OCI-LY7 (cell line): ENCODE measurements around the gene ODAD3. TPM values are rescaled to one million over a fixed set of nuclear protein-coding genes. Genes with fewer than 3 reads are reported as not detected.

Source experiments
- BruUV-seq: library from RNA; stranded (reverse); fragments of 400-500 nt; replicated peaks from 2 replicates; lab custom pipeline; 2021; lab: Mats Ljungman, UMichigan
- CTCF ChIA-PET: fragments of 300-600 bp; sonication (Branson Sonifier 250); formaldehyde crosslinking; loops from one replicate; lab custom pipeline; 2022; ENCODE audit warnings: antibody characterized with exemption; ENCODE audit not compliant: unreplicated experiment; lab: Charles Lee
- POLR2A ChIA-PET: fragments of 300-600 bp; sonication (Branson Sonifier 250); formaldehyde crosslinking; loops from one replicate; lab custom pipeline; 2022; ENCODE audit warnings: antibody characterized with exemption; lab: Charles Lee
- DNase-seq: peaks from one replicate; pipeline ENCODE4 v3.0.0-alpha.2; 2015; ENCODE audit warnings: low spot score
- H2AFZ ChIP-seq: fragments of 200-600 bp; sonication (generic), shearing (Covaris generic); 2 replicates; pipeline ENCODE4 v1.6.1; 2014; ENCODE audit warnings: mild to moderate bottlenecking, antibody characterized with exemption, low read length, moderate library complexity
- H3K27ac ChIP-seq: fragments of 200-600 bp; sonication (generic); 2 replicates; pipeline ENCODE4 v1.5.1; 2014; ENCODE audit warnings: mixed run types, low read depth, mild to moderate bottlenecking, moderate library complexity, low read length, inconsistent platforms; ENCODE audit not compliant: poor library complexity, severe bottlenecking
- H3K36me3 ChIP-seq: fragments of 200-600 bp; sonication (generic); 2 replicates; pipeline ENCODE4 v1.6.1; 2014; ENCODE audit warnings: mild to moderate bottlenecking, antibody characterized with exemption, low read length, moderate library complexity, mixed read lengths; ENCODE audit not compliant: insufficient read depth
- H3K4me1 ChIP-seq: fragments of 200-600 bp; sonication (generic); 2 replicates; pipeline ENCODE4 v1.5.1; 2014; ENCODE audit warnings: mild to moderate bottlenecking, low read length; ENCODE audit not compliant: insufficient read depth, poor library complexity, severe bottlenecking
- H3K4me2 ChIP-seq: fragments of 200-600 bp; sonication (generic); 2 replicates; pipeline ENCODE4 v1.6.1; 2014; ENCODE audit warnings: mild to moderate bottlenecking, low read length
- H3K4me3 ChIP-seq: fragments of 200-600 bp; sonication (generic); 2 replicates; pipeline ENCODE4 v1.5.1; 2014; ENCODE audit warnings: mild to moderate bottlenecking, low read depth, low read length; ENCODE audit not compliant: poor library complexity, severe bottlenecking
- H3K79me2 ChIP-seq: fragments of 200-600 bp; sonication (generic); 2 replicates; pipeline ENCODE4 v1.6.1; 2016; ENCODE audit warnings: low read depth, mild to moderate bottlenecking, low read length, moderate library complexity, mixed read lengths; ENCODE audit not compliant: insufficient read depth
- H3K9me2 ChIP-seq: fragments of 200-600 bp; sonication (generic); 2 replicates; pipeline ENCODE4 v1.6.1; 2016; ENCODE audit warnings: mild to moderate bottlenecking, low read length, mixed read lengths; ENCODE audit not compliant: insufficient read depth
- H3K9me3 ChIP-seq: fragments of 200-600 bp; sonication (generic); 2 replicates; pipeline ENCODE4 v1.6.1; 2014; ENCODE audit warnings: mild to moderate bottlenecking, mixed run types, low read length, mixed read lengths
- H4K20me1 ChIP-seq: fragments of 200-600 bp; sonication (generic); 2 replicates; pipeline ENCODE4 v1.6.1; 2014; ENCODE audit warnings: mild to moderate bottlenecking, antibody characterized with exemption, low read length, moderate library complexity, mixed read lengths; ENCODE audit not compliant: insufficient read depth
- EZH2phosphoT487 ChIP-seq: fragments of 200-600 bp; sonication (generic); IDR thresholded peaks from 2 replicates; pipeline ENCODE4 v1.6.1; 2018; ENCODE audit warnings: low read depth, borderline replicate concordance, mild to moderate bottlenecking, mixed run types, antibody characterized with exemption, low read length, moderate library complexity, mixed read lengths
- intact Hi-C: fragments of 100-400 bp; cut with micrococcal nuclease; formaldehyde crosslinking; loops from one replicate; pipeline ENCODE4 v1.10.0; 2022; ENCODE audit not compliant: unreplicated experiment
- total RNA-seq, 2 experiments: library from RNA; depleted of rRNA in 1 of 2; stranded (reverse); fragments of >200 nt in 1 of 2; shearing (Covaris generic) in 1 of 2; gene quantifications; 2 replicates each; pipeline ENCODE4 v1.2.3, GENCODE V29; 2014 to 2022
- TF ChIP-seq, protein P1 (sequence below): fragments of 200-600 bp; sonication (generic); conservative IDR thresholded peaks from 2 replicates; pipeline ENCODE4 v1.5.1; 2014; ENCODE audit warnings: mild to moderate bottlenecking, antibody characterized with exemption, low read length, moderate library complexity, mixed read lengths

Gene ODAD3
- total RNA-seq, 2 experiments from 2014 or later, result 0.28 to 1.2 TPM

GRCh38 chr19:11423164-11423790 lies 11.6 kb downstream of the ODAD3 start:
- POLR2A ChIA-PET, result interaction anchor here (0.6 to 1.1 kb wide), 2 partner anchors 41 to 48 kb away, joined by 3 to 7 read pairs; partner anchors contain the start of gene SWSAP1
- BruUV-seq, result no TSS peak
- intact Hi-C loops, result no loop called here
- DNase-seq, result no peak
- no peak for TF ChIP-seq EZH2phosphoT487
- TF ChIP-seq, protein P1, sequence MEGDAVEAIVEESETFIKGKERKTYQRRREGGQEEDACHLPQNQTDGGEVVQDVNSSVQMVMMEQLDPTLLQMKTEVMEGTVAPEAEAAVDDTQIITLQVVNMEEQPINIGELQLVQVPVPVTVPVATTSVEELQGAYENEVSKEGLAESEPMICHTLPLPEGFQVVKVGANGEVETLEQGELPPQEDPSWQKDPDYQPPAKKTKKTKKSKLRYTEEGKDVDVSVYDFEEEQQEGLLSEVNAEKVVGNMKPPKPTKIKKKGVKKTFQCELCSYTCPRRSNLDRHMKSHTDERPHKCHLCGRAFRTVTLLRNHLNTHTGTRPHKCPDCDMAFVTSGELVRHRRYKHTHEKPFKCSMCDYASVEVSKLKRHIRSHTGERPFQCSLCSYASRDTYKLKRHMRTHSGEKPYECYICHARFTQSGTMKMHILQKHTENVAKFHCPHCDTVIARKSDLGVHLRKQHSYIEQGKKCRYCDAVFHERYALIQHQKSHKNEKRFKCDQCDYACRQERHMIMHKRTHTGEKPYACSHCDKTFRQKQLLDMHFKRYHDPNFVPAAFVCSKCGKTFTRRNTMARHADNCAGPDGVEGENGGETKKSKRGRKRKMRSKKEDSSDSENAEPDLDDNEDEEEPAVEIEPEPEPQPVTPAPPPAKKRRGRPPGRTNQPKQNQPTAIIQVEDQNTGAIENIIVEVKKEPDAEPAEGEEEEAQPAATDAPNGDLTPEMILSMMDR, result no peak
- CTCF ChIA-PET, result interaction anchor here (1.2 kb wide), 1 partner anchor 59 kb away, joined by 7 read pairs; no protein-coding TSS in a partner anchor
- Histone ChIP-seq H3K79me2 (no peaks in the 10 kb centered on the region), H3K4me1 (peaks cover 37% of the 10 kb centered on the region), H3K9me3 (no peaks in the 10 kb centered on the region), H3K36me3 (no peaks in the 10 kb centered on the region), H3K27ac (no peak overlapping the region), H3K4me3 (peak overlapping the region; percentile 63), H2AFZ (no peak overlapping the region), H3K9me2 (no peaks in the 10 kb centered on the region), H4K20me1 (no peaks in the 10 kb centered on the region), H3K4me2 (peak overlapping the region; percentile 73)

DNA sequence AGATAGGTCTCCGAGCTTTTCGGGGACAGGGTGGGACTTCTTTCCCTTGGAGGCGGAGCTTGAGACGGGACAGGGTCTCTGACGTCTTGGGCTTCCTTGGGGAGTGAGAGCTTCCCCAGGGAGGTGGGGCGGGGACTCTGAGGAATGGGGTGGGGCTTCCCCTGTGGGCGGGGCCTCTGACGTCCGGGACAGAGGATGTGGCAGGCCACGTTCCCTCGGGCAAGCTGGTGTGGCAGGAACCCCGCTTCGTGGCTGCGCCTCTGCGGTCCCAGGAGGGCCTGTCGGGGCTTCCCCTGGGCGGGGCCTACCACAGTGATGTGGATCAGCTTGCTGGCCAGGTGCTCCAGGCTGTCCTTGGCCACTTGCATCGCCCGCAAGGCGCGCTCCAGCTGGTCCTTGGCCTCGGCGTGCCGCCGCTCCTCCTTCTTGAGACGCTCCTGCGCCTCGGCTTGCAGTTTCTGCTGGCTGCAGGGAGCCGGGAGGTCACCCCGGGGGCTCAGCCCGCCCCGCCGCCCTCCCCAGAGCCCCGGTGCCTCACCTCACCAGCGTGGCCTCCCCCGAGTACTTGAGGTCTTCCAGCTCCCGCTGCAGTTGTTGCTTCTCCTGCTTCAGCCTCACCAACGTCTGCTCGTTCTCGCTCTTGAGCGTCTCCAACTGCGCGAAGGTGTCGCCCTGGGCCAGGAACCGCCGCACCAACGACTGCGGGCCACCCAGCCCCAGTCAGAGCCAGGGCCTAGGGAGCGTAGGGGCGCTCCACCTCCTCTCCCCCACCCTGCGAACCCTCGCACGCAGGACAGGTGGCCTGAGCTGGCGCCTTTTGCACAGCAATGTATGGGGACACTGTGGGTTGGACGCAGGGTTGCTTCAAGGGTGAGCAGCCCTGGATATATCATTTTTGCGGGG lies 12.5 kb downstream of the ODAD3 start:
- BruUV-seq, result no TSS peak
- Histone ChIP-seq H3K27ac (peak overlapping the region; percentile 9), H3K36me3 (no peaks in the 10 kb centered on the region), H3K9me3 (no peaks in the 10 kb centered on the region), H3K79me2 (no peaks in the 10 kb centered on the region), H3K9me2 (no peaks in the 10 kb centered on the region), H2AFZ (peak overlapping the region; percentile 84), H3K4me2 (peak overlapping the region; percentile 73), H3K4me3 (peak overlapping the region; percentile 63), H4K20me1 (no peaks in the 10 kb centered on the region), H3K4me1 (peaks cover 38% of the 10 kb centered on the region)
- POLR2A ChIA-PET, result interaction anchor here (0.6 to 1.4 kb wide), 5 partner anchors 21 to 210 kb away, joined by 3 to 7 read pairs (median 3); partner anchors contain the start of gene SWSAP1
- intact Hi-C loops, result loop anchor here (1.0 kb wide), 1 partner anchor 41 kb away; no protein-coding TSS in a partner anchor
- peak; percentile 95 for DNase-seq
- CTCF ChIA-PET, result interaction anchor here (0.5 to 1.2 kb wide), 4 partner anchors 11 to 142 kb away, joined by 3 to 7 read pairs (median 4); no protein-coding TSS in a partner anchor
- TF ChIP-seq, protein P1, result no peak
- no peak for TF ChIP-seq EZH2phosphoT487
